DOHH2 (cell line): Measurements from ENCODE around the gene WHRN.

Experiments used
- H3F3A ChIP-seq: fragments of 200-600 bp; sonication (generic), shearing (Covaris generic); 2 replicates; pipeline ENCODE4 v1.6.0; 2016; ENCODE audit warnings: antibody characterized with exemption, mild to moderate bottlenecking; ENCODE audit not compliant: control insufficient read depth, insufficient read depth
- H3K27ac ChIP-seq: fragments of 200-600 bp; sonication (generic); 2 replicates; pipeline ENCODE4 v1.5.1; 2014; ENCODE audit warnings: low read depth, mild to moderate bottlenecking, low read length, moderate library complexity
- H3K27me3 ChIP-seq: fragments of 200-600 bp; sonication (generic); 2 replicates; pipeline ENCODE4 v1.6.1; 2014; ENCODE audit warnings: mild to moderate bottlenecking, low read length, mixed read lengths; ENCODE audit not compliant: control insufficient read depth
- H3K36me3 ChIP-seq: fragments of 200-600 bp; sonication (generic); 2 replicates; pipeline ENCODE4 v1.6.1; 2014; ENCODE audit warnings: mild to moderate bottlenecking, low read length, moderate library complexity, mixed read lengths; ENCODE audit not compliant: control insufficient read depth
- H3K4me1 ChIP-seq: fragments of 200-600 bp; sonication (generic); 2 replicates; pipeline ENCODE4 v1.6.1; 2014; ENCODE audit warnings: mild to moderate bottlenecking, low read length, mixed read lengths; ENCODE audit not compliant: control insufficient read depth
- H3K4me2 ChIP-seq: fragments of 200-600 bp; sonication (generic); 2 replicates; pipeline ENCODE4 v1.6.0; 2014; ENCODE audit warnings: mild to moderate bottlenecking, low read length, moderate library complexity
- H3K4me3 ChIP-seq: fragments of 200-600 bp; sonication (generic); 2 replicates; pipeline ENCODE4 v1.5.1; 2014; ENCODE audit warnings: mild to moderate bottlenecking, low read length, mixed read lengths
- H3K79me2 ChIP-seq: fragments of 200-600 bp; sonication (generic); 2 replicates; pipeline ENCODE4 v1.6.1; 2014; ENCODE audit warnings: mild to moderate bottlenecking, low read length, mixed read lengths; ENCODE audit not compliant: control insufficient read depth
- H3K9me2 ChIP-seq: fragments of 200-600 bp; sonication (generic); replicated peaks from 2 replicates; pipeline ENCODE4 v1.6.1; 2014; ENCODE audit warnings: mild to moderate bottlenecking, low read length, mixed read lengths; ENCODE audit not compliant: control insufficient read depth
- H3K9me3 ChIP-seq: fragments of 200-600 bp; sonication (generic); 2 replicates; pipeline ENCODE4 v1.6.1; 2014; ENCODE audit warnings: antibody characterized with exemption, low read length, mixed read lengths; ENCODE audit not compliant: control insufficient read depth, insufficient read depth
- H4K20me1 ChIP-seq: fragments of 200-600 bp; sonication (generic); 2 replicates; pipeline ENCODE4 v1.6.0; 2014; ENCODE audit warnings: low read depth, mild to moderate bottlenecking, antibody characterized with exemption, low read length, moderate library complexity; ENCODE audit not compliant: control insufficient read depth, insufficient read depth
- EZH2phosphoT487 ChIP-seq: fragments of 200-600 bp; sonication (generic); IDR thresholded peaks from 2 replicates; pipeline ENCODE4 v1.6.1; 2017; ENCODE audit warnings: borderline replicate concordance, mild to moderate bottlenecking, antibody characterized with exemption, low read length, moderate library complexity, mixed read lengths
- TF ChIP-seq, protein P1 (sequence below): fragments of 200-600 bp; sonication (generic); IDR thresholded peaks from one replicate; pipeline ENCODE4 v1.5.1; 2014; ENCODE audit warnings: antibody characterized with exemption, mild to moderate bottlenecking, low read depth, low read length; ENCODE audit not compliant: poor library complexity, severe bottlenecking

WHRN gene

DNA sequence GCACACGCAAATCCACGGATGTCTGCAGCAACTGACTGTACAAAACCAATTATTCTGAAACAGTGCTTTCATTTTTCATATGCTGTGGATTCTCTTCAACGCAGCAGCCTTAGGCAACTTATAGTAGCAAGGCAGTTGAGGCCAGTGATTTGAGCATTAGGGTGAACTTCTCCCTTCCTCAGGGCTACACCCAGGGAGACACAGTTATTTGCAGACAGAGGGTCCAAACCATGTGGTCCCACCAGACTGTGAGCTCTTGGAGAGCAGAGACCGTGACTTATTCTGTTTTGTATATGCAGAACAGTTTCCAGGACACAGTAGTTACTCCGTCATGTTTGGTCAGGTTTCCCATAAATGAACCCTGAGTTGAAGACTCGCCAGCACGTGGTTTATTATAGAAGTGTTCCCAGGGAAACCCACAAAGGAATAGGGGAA is 19.0 kb upstream of the WHRN start:
- Histone ChIP-seq H3K9me2 (no peaks in the 10 kb centered on the region), H3K79me2 (no peaks in the 10 kb centered on the region), H3K36me3 (no peaks in the 10 kb centered on the region), H3F3A (no peaks in the 10 kb centered on the region), H3K4me1 (no peaks in the 10 kb centered on the region), H3K27me3 (peaks cover 57% of the 10 kb centered on the region), H3K4me2 (no peak overlapping the region), H3K4me3 (no peak overlapping the region), H4K20me1 (no peaks in the 10 kb centered on the region), H3K27ac (no peak overlapping the region), H3K9me3 (no peaks in the 10 kb centered on the region)
- TF ChIP-seq, protein P1, sequence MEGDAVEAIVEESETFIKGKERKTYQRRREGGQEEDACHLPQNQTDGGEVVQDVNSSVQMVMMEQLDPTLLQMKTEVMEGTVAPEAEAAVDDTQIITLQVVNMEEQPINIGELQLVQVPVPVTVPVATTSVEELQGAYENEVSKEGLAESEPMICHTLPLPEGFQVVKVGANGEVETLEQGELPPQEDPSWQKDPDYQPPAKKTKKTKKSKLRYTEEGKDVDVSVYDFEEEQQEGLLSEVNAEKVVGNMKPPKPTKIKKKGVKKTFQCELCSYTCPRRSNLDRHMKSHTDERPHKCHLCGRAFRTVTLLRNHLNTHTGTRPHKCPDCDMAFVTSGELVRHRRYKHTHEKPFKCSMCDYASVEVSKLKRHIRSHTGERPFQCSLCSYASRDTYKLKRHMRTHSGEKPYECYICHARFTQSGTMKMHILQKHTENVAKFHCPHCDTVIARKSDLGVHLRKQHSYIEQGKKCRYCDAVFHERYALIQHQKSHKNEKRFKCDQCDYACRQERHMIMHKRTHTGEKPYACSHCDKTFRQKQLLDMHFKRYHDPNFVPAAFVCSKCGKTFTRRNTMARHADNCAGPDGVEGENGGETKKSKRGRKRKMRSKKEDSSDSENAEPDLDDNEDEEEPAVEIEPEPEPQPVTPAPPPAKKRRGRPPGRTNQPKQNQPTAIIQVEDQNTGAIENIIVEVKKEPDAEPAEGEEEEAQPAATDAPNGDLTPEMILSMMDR = no peak
- TF ChIP-seq EZH2phosphoT487 = no peak

DNA sequence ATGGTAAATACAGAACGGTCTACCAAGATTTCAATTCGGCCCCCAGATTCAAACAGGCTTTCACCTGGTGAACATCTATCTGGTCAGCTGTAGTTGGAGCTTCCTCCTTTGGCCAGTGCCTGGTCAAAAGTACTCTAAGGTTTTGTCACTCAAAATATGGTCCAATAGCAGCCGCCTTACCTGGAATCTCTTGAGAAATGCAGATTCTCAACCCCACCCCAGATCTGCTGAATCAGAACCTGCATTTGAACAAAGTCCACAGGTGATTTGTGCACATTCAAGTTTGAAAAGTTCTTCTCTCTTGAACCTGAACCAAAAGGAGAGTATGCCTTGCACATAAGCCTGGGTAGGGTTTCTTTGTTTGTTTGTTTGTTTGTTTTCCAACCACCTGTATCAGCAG is 17.6 kb upstream of the WHRN start:
- no peak overlapping the region for H3K4me2 ChIP-seq
- no peaks in the 10 kb centered on the region for H3F3A ChIP-seq
- H3K9me3 ChIP-seq = no peaks in the 10 kb centered on the region
- no peaks in the 10 kb centered on the region for H3K36me3 ChIP-seq
- H3K79me2 ChIP-seq = no peaks in the 10 kb centered on the region
- H3K4me1 ChIP-seq = no peaks in the 10 kb centered on the region
- TF ChIP-seq, protein P1 = no peak
- TF ChIP-seq EZH2phosphoT487 = no peak
- H3K27me3 ChIP-seq = peaks cover 57% of the 10 kb centered on the region
- H4K20me1 ChIP-seq = no peaks in the 10 kb centered on the region
- H3K4me3 ChIP-seq = no peak overlapping the region
- no peak overlapping the region for H3K27ac ChIP-seq
- no peaks in the 10 kb centered on the region for H3K9me2 ChIP-seq

DNA sequence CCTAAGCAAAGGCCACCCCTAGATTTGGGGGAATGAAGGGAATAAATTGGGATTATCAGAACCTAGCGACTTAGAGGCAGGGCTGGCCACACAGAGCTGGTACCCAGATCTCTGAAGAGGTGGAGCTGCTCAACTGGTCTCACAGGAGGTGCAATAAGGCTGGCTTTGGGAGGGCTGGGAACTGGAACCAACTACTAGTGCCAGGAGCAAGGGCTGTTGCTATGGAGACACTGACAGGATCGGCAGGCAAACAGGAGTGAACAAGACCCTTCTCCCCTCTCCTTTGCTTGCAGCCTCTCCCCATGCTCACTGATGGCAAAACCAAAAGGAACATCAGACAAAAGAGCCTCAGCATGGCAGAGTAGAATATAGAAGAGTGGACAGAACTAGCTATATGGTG is 17.0 kb upstream of the WHRN start:
- H3F3A ChIP-seq = no peaks in the 10 kb centered on the region
- H4K20me1 ChIP-seq = no peaks in the 10 kb centered on the region
- H3K79me2 ChIP-seq = no peaks in the 10 kb centered on the region
- H3K4me2 ChIP-seq = no peak overlapping the region
- TF ChIP-seq EZH2phosphoT487 = no peak
- TF ChIP-seq, protein P1 = no peak
- H3K4me3 ChIP-seq = no peak overlapping the region
- no peaks in the 10 kb centered on the region for H3K4me1 ChIP-seq
- H3K36me3 ChIP-seq = no peaks in the 10 kb centered on the region
- H3K9me2 ChIP-seq = no peaks in the 10 kb centered on the region
- H3K27me3 ChIP-seq = peaks cover 54% of the 10 kb centered on the region
- no peaks in the 10 kb centered on the region for H3K9me3 ChIP-seq
- no peak overlapping the region for H3K27ac ChIP-seq

DNA sequence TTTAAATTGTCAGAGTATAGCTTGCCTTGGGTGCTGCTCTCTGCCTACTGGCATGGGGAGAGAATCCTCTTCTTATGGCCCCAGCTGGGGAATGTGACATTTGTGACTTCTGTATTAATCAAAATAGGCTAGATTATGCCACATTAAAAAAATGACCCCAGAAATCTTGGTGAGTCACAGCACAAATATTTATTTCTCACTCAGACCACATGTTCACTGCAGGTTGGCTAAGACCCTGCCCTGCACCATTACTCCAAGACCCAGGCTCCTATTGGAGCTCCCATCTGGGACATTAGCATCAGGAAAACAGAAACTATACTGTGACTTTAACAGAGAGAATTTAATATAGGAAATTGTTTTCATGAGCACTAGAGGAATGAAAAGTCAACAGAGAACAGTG is 16.6 kb upstream of the WHRN start:
- Histone ChIP-seq H3K4me2 (no peak overlapping the region), H3K27ac (no peak overlapping the region), H4K20me1 (no peaks in the 10 kb centered on the region), H3K79me2 (no peaks in the 10 kb centered on the region), H3K9me2 (no peaks in the 10 kb centered on the region), H3F3A (no peaks in the 10 kb centered on the region), H3K27me3 (peaks cover 50% of the 10 kb centered on the region), H3K36me3 (no peaks in the 10 kb centered on the region), H3K9me3 (no peaks in the 10 kb centered on the region), H3K4me3 (no peak overlapping the region), H3K4me1 (no peaks in the 10 kb centered on the region)
- TF ChIP-seq, protein P1 = no peak
- TF ChIP-seq EZH2phosphoT487 = no peak
